ENCODE data around the gene TRPV3. TPM values are rescaled to one million over a fixed set of nuclear protein-coding genes. Genes with fewer than 3 reads are reported as not detected.

Gene TRPV3
- total and polyA plus RNA-seq, 12 donors = 0.17 to 2.8 (median 1.1) TPM

GRCh38 chr17:3543453-3543852 lies 14.2 kb downstream of the TRPV3 start:
- no peak for TF ChIP-seq CTCF (IDR thresholded peaks at IDR 0.05)
- no peak for ATAC-seq
- intact Hi-C loops (cut with DNase I) = no loop called here
- 66 to 70% methylated on average over 10 of the region's 10 CpGs for WGBS, 2 donors
- Histone ChIP-seq H3K27ac (no peak overlapping the region), H3K27me3 (no peaks in the 10 kb centered on the region), H3K9me3 (no peaks in the 10 kb centered on the region), H3K4me1 (no peaks in the 10 kb centered on the region), H3K36me3 (no peaks in the 10 kb centered on the region), H3K4me3 (no peak overlapping the region)
- DNase-seq = no peak

DNA sequence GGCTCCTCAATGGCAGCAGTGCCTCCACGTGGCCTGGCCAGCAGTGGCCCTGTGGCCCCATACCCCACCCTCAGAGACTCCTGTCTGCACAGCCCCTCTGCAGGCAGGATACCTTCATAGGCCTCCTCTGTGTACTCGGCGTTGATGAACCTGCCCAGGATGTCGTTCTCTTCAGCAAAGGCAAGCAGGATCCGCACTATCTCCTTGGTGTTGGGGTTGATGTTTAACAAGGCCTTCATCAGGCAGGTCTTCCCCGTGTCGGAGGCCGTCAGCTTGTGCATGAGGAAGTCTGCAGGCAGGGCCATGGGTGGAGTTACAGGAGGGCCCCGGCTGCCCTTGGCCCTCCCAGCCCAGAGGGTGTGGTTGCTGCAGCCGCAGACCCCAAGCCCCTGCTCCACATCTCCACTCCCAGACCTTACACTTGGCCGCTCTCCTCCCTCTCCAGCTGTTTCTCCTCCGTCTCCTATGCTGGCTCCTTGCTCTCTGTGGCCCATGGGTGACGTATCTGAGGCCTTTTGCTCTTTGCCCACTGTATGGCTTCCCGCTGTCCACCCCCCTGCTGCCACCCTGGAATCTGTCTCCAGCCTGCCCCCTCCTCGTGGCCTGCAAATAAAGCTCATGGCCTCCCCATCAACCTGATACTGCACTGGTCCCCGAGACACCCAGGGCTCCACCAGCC lies 15.1 kb downstream of the TRPV3 start:
- no peak for TF ChIP-seq CTCF (IDR thresholded peaks at IDR 0.05)
- Histone ChIP-seq H3K4me3 (no peak overlapping the region), H3K27ac (no peak overlapping the region), H3K4me1 (no peaks in the 10 kb centered on the region), H3K9me3 (no peaks in the 10 kb centered on the region), H3K36me3 (no peaks in the 10 kb centered on the region), H3K27me3 (no peaks in the 10 kb centered on the region)
- intact Hi-C loops (cut with DNase I) = no loop called here
- 73 to 77% methylated on average over 16 of the region's 16 CpGs for whole genome bisulfite sequencing, 2 donors
- no peak for DNase-seq
- no peak for ATAC-seq

GRCh38 chr17:3539881-3540540 lies 17.6 kb downstream of the TRPV3 start:
- Histone ChIP-seq H3K27me3 (peaks cover 0 to 4% (median 0%) of the 10 kb centered on the region in 7 donors), H3K9me3 (no peaks in the 10 kb centered on the region), H3K4me1 (peaks cover 0 to 4% (median 0%) of the 10 kb centered on the region in 9 donors), H3K4me3 (no peak overlapping the region), H3K27ac (no peak overlapping the region), H3K36me3 (no peaks in the 10 kb centered on the region)
- TF ChIP-seq CTCF (IDR thresholded peaks at IDR 0.05) = no peak
- no peak for DNase-seq
- ATAC-seq = no peak
- 68 to 74% methylated on average over 8 of the region's 8 CpGs for WGBS, 2 donors
- intact Hi-C loops (cut with DNase I) = loop anchor here in 1 of 10 donors (10.0 kb wide), 1 partner anchor 125 kb away; the partner anchor contains the start of genes EMC6 and TAX1BP3

GRCh38 chr17:3536716-3537115 lies 20.9 kb downstream of the TRPV3 start:
- intact Hi-C loops (cut with DNase I) = loop anchor here in 1 of 10 donors (10.0 kb wide), 1 partner anchor 128 kb away; the partner anchor contains the start of genes EMC6 and TAX1BP3
- no peaks in the 10 kb centered on the region for H3K9me3 ChIP-seq
- no peak overlapping the region for H3K27ac ChIP-seq
- peaks cover 0 to 5% (median 1%) of the 10 kb centered on the region in 9 donors for H3K4me1 ChIP-seq
- DNase-seq = no peak
- 82 to 90% methylated on average over 5 of the region's 5 CpGs for WGBS, 2 donors
- no peak for ATAC-seq
- H3K27me3 ChIP-seq = peaks cover 0 to 4% (median 0%) of the 10 kb centered on the region in 7 donors
- no peak overlapping the region for H3K4me3 ChIP-seq
- no peaks in the 10 kb centered on the region for H3K36me3 ChIP-seq
- no peak for TF ChIP-seq CTCF (IDR thresholded peaks at IDR 0.05)
